Measurements from ENCODE around the gene SLC7A7. TPM values are rescaled to one million over a fixed set of nuclear protein-coding genes. Genes with fewer than 3 reads are reported as not detected.

Gene SLC7A7
- total RNA-seq, 1 donor from 2014 or later: 0.79 TPM

GRCh38 chr14:22822016-22822570, 6.9 kb upstream of the SLC7A7 start:
- Histone ChIP-seq H3K4me3 (ENCODE audit: low read depth, low read length) (peak overlapping the region; percentile 35), H3K36me3 (ENCODE audit: control insufficient read depth, insufficient read depth, low read length) (no peaks in the 10 kb centered on the region), H3K27me3 (ENCODE audit: control insufficient read depth, insufficient read depth, low read length) (no peaks in the 10 kb centered on the region)
- FAIRE-seq: no peak
- DNase-seq (ENCODE audit: low read depth): no peak
- TF ChIP-seq CTCF (IDR thresholded peaks at IDR 0.05; ENCODE audit: insufficient read depth, low read length, severe bottlenecking): no peak

GRCh38 chr14:22821193-22822015, 6.2 kb upstream of the SLC7A7 start:
- FAIRE-seq: no peak
- H3K4me3 ChIP-seq (ENCODE audit: low read depth, low read length): no peak overlapping the region

GRCh38 chr14:22820731-22821130, 5.5 kb upstream of the SLC7A7 start:
- Histone ChIP-seq H3K36me3 (ENCODE audit: control insufficient read depth, insufficient read depth, low read length) (no peaks in the 10 kb centered on the region), H3K27me3 (ENCODE audit: control insufficient read depth, insufficient read depth, low read length) (no peaks in the 10 kb centered on the region), H3K4me3 (ENCODE audit: low read depth, low read length) (no peak overlapping the region)
- TF ChIP-seq CTCF (IDR thresholded peaks at IDR 0.05; ENCODE audit: insufficient read depth, low read length, severe bottlenecking): no peak
- DNase-seq (ENCODE audit: low read depth): peak; percentile 75
- FAIRE-seq: no peak

More at GRCh38 chr14:22821193-22822015, 6.2 kb upstream of the SLC7A7 start:
- no peaks in the 10 kb centered on the region for H3K36me3 ChIP-seq (ENCODE audit: control insufficient read depth, insufficient read depth, low read length)
- no peaks in the 10 kb centered on the region for H3K27me3 ChIP-seq (ENCODE audit: control insufficient read depth, insufficient read depth, low read length)
- TF ChIP-seq CTCF (IDR thresholded peaks at IDR 0.05; ENCODE audit: insufficient read depth, low read length, severe bottlenecking): no peak
- no peak for DNase-seq (ENCODE audit: low read depth)

GRCh38 chr14:22819151-22819988, 4.1 kb upstream of the SLC7A7 start:
- H3K36me3 ChIP-seq (ENCODE audit: control insufficient read depth, insufficient read depth, low read length): no peaks in the 10 kb centered on the region
- DNase-seq (ENCODE audit: low read depth): no peak
- H3K27me3 ChIP-seq (ENCODE audit: control insufficient read depth, insufficient read depth, low read length): no peaks in the 10 kb centered on the region
- no peak overlapping the region for H3K4me3 ChIP-seq (ENCODE audit: low read depth, low read length)
- no peak for FAIRE-seq
- TF ChIP-seq CTCF (IDR thresholded peaks at IDR 0.05; ENCODE audit: insufficient read depth, low read length, severe bottlenecking): no peak

GRCh38 chr14:22814373-22814772, 862 bp downstream of the SLC7A7 start:
- Histone ChIP-seq H3K36me3 (ENCODE audit: control insufficient read depth, insufficient read depth, low read length) (no peaks in the 10 kb centered on the region), H3K27me3 (ENCODE audit: control insufficient read depth, insufficient read depth, low read length) (no peaks in the 10 kb centered on the region), H3K4me3 (ENCODE audit: low read depth, low read length) (no peak overlapping the region)
- TF ChIP-seq CTCF (IDR thresholded peaks at IDR 0.05; ENCODE audit: insufficient read depth, low read length, severe bottlenecking): no peak
- no peak for DNase-seq (ENCODE audit: low read depth)
- no peak for FAIRE-seq

All from bronchial epithelial cell (primary cell).